T-helper 9 cell (primary cell): ENCODE data around the gene DGCR2.
"Not testable (repeated sequence)": the region's sequence is repeated elsewhere in the genome, so short reads cannot be mapped to it uniquely, and the experiment has no call there.

ENCODE experiments used
- DNase-seq: peaks from one replicate; pipeline ENCODE4 v3.0.0-alpha.2; 2020

DGCR2 gene

DNA sequence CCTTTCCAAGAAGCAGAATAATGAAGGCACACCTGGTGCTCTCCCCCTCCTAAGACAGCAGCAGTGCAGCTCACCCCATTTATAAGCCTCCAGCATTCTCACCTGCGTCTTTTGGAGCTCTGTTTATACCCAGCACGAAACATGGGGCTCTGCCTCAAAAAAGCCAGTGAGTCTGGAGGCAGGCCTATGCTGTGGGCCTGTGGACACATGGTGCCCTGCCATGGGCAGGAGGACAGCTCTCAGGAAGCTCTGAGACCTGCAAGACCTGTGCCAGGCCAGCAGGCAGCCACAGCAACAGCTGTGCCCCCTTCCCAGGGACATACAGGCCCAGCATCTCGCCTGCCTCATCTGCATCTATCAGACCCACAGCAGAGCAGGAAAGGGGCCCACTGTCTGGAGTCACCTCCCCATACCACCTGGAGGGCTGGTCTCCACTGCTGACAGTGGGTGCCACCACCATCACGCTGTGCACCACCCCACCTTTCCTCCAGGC is 64.2 kb downstream of the DGCR2 start:
- DNase-seq: no peak

DNA sequence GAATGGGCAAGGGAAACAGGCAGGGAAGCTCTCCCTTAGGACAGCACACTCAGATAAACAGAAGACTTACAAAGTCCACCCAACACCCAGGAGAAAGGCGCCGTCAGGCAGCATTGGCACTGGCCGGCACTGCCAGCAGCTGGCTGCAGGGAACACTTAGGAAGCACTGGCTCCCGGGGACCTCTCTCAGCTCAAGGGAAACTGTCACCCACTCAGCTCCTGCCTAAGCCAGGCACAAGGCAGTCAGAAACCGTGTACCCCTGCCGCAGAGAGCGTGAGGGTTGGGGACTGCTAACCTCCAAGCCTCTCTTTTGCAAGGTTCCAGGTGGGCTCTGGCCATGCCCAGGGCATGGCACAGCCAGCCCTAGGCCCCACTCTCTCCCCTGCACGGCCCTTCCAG is 64.7 kb downstream of the DGCR2 start:
- DNase-seq: no peak

DNA sequence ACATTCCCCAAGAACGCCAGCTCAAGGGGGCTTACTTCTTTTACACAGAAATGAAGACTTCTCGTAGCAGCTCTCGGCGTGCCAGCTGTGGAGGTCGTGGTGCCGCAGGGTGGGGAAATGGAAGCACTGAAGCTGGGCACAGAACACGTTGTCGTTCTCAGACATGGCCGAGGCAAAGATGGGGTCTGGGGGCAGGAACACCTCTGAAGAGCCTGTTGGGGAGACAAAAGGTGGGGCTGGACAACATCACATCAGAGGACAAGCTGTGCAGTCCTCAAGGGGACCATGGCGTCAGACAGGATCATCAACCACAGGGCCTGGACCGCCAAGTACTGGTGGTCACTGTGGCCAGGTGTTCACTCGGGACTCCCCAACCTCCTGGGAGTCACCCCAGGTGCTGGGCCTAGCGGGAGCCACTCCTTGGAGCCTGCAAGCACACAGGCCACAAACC is 65.2 kb downstream of the DGCR2 start:
- no peak for DNase-seq

DNA sequence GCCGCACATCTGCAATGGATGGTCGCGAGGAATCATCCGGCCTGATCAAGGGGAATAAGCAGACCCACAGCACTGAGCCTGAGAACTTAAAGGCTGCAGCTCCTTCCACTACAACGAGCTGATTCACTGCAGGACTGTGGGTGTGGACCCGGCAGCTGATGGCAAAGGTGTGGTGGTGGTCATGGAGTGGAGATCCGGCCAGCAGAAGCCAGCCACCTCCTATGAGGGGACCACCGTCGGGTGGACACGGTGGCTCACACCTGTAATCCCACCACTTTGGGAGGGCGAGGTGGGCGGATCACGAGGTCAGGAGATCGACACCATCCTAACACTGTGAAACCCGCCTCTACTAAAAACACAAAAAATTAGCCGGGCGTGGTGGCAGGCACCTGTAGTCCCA is 66.4 kb downstream of the DGCR2 start:
- DNase-seq: no peak

DNA sequence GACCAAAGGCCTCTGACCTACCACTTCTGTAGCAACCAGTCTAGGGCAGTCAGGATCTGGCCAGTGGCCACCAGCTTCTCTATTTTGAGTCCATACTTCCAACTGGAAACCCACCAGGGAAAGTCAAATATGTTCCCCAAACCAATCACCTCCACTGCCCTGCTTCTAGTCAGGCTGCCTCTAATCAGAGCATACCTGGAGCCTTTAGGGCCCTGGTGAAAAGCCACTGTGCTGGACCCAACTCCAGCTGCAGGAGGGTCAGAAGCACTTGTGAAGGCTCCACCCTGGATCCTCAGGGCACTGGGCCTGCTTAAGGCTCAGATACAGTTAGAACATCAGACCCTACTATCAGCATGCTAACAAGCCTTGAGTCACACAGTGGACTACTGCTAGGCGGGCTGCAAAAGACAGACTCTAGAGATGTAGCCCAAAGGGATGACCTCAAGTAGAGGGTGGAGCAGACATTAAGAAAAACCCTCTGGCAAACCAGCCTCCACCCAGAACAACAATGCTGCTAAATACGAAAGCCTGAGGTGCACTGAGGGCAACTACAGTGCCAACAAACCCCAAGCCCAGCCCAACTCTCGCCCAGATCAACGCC is 69.2 kb downstream of the DGCR2 start:
- DNase-seq: no peak

DNA sequence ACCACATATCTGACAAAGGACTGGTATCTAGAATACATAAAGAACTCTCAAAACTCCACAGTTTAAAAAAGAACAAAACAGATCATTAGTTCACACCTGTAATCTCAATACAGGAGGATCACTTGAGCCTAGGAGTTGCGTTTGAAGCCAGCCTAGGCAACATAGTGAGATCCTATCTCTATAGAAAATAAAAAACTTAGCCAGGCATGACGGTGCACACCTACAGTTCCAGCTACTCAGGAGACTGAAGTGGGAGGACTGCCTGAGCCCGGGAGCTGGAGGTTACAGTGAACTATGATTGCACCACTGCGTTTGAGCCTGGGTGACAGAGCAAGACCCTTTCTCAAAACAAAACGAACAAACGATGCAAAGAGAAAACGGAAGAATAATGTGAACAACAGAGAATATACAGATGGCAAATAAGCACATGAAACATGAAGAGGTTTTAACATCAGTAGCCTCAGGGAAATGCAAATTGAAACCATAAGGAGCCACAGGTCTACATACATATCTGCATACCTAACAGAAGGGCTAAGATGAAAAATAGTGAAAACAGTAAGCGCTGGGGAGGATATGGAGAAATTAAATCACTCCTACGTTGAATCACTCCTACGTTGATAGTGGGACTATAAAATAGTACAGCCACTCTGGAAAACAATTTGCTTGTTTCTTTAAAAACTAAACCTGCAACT is 70.7 kb downstream of the DGCR2 start:
- DNase-seq: no peak

DNA sequence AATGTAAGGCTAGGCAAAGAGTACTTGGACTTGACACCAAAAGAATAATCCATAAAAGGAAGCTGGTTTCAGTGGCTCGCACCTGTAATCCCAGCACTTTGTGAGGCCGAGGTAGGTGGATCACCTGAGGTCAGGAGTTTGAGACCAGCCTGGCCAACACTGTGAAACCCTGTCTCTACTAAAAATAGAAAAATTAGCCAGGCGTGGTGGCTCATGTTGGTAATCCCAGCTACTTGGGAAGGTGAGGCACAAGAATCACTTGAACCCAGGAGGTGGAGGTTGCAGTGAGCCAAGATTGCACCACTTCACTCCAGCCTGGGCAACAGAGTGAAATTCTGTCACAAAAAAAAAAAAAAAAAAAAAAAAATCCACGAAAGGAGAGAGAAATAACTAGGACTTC is 71.4 kb downstream of the DGCR2 start:
- not testable (repeated sequence) for DNase-seq

DNA sequence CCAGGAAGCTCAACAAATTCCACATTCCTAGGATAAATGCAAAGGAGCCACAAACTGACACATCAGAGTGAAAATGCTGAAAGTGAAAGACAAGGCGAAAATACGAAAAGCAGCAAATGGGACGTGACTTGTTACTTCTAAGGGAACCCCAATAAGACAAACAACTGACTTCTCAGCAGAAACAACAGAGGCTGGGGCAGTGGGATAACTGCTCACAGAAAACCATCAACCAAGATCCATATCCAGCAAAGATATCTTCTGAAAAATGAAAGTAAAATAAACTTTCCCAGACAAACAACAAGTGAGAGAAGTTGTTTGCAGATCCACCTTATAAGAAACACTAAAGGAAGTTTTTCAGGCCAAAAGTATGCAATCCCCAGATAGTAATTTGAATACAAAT is 72.1 kb downstream of the DGCR2 start:
- DNase-seq: no peak

DNA sequence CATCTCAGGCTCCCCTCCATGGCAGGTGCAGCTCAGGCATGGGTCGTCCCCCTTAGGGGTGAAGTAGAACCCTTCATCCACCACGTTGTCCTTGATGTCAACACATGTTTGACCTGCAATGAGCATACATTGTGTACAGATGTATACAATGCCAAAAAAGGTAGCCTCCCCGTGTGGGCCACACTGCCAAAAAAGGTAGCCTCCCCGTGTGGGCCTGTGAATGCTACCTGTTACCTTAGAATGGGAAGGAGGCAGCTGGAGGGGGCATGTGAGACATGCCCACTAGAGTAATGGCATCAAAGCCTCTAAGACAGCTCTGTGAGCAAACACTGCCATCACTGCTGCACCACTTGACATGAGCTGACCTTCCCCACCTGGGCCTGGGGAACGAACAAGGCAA is 73.7 kb downstream of the DGCR2 start:
- no peak for DNase-seq

DNA sequence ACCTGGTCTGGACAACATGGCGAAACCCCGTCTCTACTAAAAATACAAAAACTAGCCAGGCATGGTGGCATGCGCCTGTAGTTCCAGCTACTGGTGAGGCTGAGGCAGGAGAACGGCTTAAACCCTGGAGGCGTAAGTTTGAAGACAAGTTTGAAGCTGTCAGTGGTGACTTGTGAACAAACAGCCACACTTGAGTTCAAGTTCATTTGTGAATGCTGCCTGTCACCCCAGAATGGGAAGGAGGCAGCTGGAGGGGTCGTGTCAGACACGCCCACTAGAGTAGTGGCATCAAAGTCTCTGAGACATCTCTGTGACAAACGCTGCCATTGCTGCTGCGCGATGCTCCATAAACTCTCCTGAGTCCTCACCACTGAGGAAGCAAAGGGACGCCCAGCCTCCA is 74.2 kb downstream of the DGCR2 start:
- no peak for DNase-seq

DNA sequence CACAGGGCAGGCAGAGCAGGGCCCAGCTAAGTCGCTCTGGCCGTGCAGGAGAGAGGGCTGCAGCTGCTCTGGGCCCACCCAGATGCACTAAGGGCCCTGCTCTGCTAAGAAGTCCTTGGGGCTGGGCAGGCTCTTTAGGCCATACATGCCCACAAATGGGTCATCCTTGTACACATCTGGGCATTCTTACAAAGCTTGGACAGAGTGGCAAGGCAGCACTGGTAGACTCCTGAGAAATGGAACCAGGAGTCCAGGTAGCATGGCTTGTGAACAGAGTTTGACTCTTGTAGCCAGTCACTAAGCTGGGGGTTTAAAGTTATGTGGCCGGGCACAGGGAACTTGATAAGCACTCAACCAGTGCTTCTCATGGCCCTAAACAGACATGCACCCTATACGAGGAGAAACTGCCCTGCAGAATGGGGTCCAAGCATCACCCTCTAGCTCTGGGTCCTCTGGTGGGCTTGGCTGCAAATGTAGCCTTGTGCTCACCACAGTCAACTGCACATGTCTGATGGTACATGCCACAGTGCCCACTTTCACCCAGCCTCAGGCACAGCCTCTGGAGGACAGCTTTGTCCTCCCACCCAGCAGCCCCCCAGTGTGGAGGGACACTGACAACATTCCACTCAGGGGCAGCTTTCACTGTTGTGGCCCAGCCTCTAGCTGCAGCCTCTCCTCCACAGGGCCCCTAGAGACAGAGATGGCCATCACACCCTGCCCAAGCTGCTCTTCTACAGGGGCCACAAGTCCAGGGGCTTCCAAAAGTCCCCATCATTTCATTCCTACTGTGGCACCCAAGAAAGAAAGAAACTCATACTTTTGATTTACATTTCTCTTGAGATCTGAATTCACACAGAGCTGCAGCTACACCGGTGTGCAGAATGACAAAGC is 75.2 kb downstream of the DGCR2 start:
- no peak for DNase-seq

DNA sequence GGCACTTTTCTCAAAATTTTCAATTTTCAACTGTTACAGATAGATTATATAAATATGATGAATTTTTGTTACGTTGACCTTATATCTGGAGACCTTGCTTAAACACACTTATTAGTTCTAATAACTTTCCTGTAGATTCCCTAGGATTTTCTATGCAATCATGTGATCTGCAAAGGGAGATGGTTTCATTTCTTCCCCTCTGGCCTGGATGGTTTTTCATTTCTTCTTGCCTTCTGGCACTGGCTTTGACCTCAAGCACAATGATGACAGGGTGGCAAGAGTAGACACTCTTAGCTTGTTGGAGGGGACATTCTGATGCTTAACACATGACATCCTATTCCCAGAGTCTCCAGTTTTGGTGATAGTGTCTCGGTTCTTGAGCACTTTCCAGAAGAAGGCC is 75.9 kb downstream of the DGCR2 start:
- DNase-seq: no peak

DNA sequence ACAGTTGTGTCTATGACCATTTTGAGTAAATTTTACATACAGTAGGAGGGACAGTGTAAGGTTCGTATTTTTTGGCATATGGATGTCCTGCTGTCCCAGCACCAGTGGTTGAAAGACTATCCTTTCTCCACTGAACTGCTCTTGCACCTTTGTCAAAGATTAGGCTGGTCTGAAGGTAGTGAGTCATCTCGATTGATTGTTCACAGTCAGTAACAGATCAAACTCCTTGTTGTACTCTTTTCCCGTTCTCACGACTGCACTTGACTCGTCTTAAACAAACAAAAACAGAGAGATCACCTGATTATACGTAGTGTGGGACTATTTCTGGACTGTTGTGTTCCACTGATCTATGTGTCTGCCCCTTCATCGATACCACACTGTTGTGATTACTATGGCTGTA is 77.1 kb downstream of the DGCR2 start:
- DNase-seq: no peak

DNA sequence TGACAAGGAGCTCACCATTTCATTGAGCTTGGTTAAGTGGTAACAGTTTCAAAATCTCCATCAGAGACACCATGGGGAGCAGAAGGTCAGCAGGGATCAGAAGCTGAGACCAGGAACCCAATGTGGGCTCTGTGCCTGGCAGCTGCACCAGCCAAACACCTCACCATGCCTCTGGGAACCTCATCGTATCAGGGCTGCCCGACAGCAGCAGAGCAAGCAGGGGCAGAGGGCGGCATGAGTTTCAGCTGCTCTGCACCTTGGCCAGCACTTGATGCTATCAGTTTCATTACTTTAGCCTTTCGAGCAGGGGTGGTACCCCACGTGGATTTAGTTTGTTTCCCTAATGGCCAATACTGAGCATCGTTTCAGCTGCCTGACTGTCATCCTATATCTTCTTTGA is 77.8 kb downstream of the DGCR2 start:
- no peak for DNase-seq

DNA sequence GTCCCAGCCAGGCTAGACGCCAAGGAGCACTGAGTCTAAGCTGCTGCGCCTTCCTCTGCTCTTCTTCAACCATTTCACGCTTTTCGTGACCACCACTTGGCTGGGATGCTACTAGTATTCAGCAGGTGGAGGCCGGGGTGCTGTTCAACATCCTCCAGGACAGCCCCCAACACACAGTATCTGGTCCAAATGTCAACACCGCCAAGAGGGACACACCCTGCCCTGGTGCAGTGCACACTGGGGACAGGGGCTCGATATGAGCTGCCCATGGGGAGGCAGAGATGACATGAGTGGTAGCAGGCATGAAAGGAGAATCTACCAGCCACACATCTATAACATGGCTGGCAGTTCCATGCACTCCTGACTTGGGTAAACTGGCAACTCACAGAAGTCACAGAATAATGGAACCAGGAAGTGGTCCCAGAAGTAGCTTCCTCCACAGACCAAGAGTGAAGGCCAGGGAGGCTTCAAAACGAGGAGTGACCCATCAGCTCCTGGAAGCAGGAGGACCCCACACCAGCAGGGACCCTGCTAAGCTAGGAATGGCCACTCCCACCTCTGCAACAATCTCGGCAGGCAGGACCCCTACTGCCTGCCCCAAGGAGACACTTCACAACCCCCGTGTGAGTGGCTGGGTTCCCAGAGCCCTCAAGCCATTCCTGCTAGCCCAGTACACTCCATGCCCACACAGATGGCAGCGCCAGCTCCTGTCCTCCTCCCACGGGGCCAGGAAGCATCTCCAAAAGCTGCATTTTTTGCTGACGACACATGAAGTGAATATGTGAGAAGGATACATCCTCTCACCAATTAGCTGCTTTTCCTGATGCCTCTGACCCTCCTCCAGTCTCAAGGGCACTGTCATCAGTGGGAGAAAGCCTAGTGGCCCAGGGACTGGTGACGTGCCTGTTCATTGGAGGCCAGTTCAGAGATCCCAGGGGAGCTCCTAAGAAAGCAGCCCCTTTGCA is 78.8 kb downstream of the DGCR2 start:
- DNase-seq: no peak

DNA sequence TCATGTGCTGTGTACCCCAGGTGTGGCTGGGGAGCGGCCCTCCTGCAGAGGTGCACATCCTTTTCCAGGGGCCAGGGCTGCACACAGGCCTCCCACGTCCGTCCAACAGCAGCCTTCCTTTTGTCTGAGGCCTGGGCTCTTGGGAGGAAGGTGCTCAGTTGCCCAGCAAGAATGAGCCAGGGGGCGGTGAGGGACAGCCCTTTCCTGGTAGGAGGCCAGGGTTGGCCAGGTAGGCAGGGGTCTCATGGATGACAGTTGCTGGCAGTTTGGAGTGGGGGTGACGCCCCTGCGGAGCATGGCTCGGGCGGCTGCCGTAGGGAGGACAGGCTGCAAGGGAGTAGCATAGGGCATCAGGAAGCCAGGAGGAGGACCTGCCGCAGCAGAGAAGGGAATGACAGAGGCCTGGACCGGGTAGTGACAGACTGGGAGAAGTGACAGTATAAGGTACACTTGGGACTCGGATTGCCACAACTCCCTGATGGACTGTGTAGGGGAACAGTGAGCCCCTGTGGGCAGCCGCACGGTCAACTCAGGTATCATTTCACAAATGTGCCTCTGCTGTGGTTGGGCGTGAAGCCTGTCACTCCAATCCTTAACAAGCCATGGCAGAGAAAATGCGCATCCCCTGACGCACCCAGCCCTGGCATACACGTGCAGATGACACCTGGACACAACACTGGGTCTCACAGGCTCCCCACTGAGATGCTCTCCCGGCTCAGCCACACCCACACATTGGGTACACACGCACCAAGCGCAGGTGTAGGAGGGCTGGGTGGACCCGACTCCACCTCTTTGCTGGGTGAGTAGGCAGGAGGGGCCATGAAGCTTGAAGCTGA is 79.7 kb downstream of the DGCR2 start:
- no peak for DNase-seq

DNA sequence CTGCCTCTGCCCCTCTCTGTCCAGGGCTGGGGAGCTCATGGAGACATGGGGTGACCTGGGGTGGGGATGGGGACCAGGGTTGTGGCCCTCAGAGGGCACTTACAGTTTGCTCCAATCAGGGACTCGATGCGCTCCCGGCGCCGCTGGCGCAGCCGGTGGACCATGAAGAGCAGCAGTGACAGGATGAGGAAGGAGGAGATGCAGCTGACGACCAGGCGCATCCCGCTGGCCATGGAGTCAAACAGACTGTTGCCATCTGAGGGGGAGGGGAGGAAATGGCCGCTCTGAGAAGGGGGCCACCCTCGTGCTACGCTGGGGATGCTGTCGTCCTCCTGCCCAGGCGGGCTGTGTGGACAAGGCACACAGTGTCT is 80.5 kb downstream of the DGCR2 start:
- no peak for DNase-seq

DNA sequence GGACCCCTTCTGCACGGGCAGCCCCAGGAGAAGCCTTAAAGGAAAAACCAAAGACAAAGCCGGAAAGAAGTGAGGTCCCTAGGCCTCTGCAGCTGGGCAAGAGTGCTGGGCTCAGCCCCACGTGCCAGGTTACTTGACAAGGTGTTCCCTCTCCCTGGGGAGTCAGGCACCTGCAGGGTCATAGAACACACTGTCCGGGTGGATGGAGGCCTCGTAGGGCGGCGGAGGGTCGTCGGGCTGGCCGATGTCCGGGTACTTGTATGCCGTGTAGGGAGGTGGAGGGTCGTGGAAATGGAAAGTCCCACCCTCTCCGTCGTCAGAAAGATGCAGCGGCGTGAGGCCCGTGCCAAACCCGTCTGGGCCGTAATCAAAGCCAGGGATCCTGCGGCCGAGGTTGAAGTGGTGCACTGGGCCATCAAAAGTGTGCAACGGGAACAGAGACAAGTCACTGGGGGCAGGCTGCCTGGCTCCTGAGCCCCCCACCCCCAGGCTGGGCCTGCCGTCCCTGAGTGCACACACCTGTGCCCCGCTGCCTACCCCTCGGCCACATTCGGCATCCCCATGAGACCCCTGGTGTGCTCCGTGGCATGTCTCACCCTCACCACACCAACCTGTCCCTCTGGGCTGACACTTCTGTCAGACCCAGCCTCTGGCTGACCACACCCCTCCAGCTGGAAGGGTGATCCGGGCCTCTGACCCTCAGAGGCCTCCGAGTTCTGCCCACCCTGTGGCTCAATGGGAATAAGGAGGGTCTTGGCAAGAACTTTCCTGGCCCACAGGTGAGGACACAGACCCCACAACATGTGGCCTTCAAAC is 81.1 kb downstream of the DGCR2 start:
- no peak for DNase-seq

DNA sequence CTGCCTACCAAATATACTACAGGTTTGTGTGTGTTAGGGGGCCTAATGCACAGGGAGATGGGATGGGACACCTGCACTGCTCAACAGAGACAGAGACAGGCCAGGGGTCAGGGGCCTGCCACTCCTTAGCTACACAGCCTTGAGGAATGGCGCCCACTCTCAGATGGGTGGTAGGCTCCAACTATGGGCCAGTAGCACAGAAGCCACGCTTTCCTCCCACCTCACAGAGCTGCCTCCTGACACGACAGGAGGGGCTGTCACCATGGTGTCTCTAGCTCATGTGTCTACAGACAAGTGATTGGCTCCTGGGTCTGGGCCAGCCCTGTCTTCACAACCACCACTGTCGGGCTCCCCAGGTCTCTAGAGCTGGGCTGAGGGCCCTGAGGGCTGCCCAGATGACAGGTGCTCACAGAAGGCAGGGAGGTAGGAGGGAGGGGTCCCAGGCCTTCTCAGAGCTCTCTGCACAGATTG is 81.8 kb downstream of the DGCR2 start:
- DNase-seq: no peak

DNA sequence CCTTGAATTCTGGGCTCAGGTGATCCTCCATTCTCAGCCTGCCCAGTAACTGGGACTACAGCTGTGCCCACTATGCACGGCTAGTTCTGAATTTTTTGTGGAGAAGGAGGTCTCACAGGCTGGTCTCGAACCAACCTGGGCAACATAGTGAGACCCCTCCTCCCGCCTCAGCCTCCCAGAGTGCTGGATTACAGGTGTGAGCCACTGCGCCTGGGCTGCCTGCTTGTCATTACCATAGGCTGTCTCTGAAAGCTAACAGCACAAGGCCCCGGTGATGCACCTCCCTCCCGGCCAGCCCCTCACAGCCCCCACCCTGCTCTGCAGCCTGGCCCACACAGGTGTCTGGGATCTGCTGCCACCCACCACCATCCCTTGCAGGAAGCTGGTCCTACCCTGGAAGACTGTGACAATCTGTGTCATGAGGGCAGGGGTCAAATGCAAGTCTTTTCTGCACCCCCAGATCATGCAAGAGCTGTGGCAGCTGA is 82.4 kb downstream of the DGCR2 start:
- DNase-seq: no peak

DNA sequence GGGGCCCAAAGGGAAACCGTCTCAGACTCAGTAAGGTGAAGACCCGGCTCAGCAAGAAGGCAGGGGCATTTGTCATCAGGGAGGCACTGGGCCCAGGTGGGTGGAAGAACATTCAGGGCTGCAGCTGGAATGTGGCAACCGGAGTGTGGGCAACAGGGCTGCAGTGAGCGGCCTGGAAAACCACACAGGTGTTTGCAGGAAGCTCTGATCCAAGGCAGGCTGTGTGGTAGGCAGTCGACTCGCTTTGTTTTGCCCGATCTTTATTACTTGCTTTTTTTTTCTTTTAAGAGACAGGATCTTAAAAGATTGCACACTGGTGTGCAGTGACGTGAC is 82.8 kb downstream of the DGCR2 start:
- no peak for DNase-seq
